ENCODE measurements around the gene DNAH3.

DNA sequence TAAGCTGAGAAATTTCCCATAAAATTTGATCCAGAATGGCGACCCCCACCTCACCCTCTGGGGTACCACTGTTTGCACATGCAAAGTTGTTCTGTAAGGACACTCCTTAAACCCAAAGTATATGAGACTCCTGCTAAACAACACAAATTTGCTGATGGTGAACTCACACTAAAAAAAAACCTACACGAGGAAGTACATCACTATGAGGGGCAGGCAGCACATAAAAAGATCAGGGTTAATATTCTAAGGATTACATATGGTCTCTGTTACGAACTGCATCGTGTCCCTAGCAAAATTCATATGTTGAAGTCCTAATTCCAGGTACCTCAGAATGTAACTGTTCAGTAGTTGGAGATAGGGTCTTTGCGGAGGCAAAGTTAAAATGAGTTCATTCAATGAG, 189.7 kb downstream of the DNAH3 start:
- no peak for TF ChIP-seq ZNF274 (IDR thresholded peaks at IDR 0.05; ENCODE audit: low read depth, low read length)
- TF ChIP-seq YY1 (IDR thresholded peaks at IDR 0.05; ENCODE audit: insufficient read depth, insufficient read length): no peak
- no peak for TF ChIP-seq SUZ12 (IDR thresholded peaks at IDR 0.05; ENCODE audit: extremely low read depth, insufficient read depth, insufficient read length)

Measured in NT2/D1 (cell line).